ENCODE data around the gene DUS2. TPM values are rescaled to one million over a fixed set of nuclear protein-coding genes. Genes with fewer than 3 reads are reported as not detected.
"Not testable (repeated sequence)": the region's sequence is repeated elsewhere in the genome, so short reads cannot be mapped to it uniquely, and the experiment has no call there.

DUS2 gene
- total and polyA plus RNA-seq, 2 donors, result 11.1 to 12.2 TPM

DNA sequence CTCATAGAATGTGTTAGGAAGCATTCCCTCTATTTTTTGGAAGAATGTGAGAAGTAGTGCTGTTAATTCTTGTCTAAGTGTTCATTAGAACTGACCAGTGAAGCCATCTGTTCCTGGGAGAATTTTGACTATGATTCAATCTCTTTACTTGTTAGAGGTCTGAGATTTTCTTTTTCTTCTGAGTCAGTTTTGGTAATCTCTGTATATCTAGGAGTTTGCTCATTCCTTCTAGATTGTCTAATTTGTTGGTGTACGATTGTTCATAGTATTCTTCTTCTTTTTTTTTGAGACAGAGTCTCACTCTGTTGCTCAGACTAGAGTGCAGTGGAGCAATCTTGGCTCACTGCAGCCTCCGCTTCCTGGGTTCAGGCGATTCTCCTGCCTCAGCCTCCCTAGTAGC lies 82.5 kb downstream of the DUS2 start:
- no peak overlapping the region for H3K4me3 ChIP-seq (ENCODE audit: low read length in 2 of 2)
- no peak overlapping the region for H3K27ac ChIP-seq (ENCODE audit: low read depth in 1 of 2, low read length in 1 of 2)
- WGBS, result 95% methylated on average over 3 of the region's 3 CpGs
- peaks cover 0 to 10% of the 10 kb centered on the region in 2 donors for H3K36me3 ChIP-seq (ENCODE audit: control insufficient read depth in 2 of 2, insufficient read depth in 2 of 2, low read length in 1 of 2)
- no peak for DNase-seq (ENCODE audit: low read depth in 6 of 9, low spot score in 9 of 9)
- peaks cover 0 to 13% of the 10 kb centered on the region in 2 donors for H3K4me1 ChIP-seq (ENCODE audit: control insufficient read depth in 2 of 2, insufficient read depth in 2 of 2, low read length in 2 of 2)
- no peaks in the 10 kb centered on the region for H3K27me3 ChIP-seq (ENCODE audit: control insufficient read depth in 2 of 2, insufficient read depth in 1 of 2, low read length in 1 of 2)
- H3K9me3 ChIP-seq (ENCODE audit: control insufficient read depth in 2 of 2, insufficient read depth in 1 of 2, low read length in 1 of 2), result peaks cover 2 to 30% of the 10 kb centered on the region in 2 donors

DNA sequence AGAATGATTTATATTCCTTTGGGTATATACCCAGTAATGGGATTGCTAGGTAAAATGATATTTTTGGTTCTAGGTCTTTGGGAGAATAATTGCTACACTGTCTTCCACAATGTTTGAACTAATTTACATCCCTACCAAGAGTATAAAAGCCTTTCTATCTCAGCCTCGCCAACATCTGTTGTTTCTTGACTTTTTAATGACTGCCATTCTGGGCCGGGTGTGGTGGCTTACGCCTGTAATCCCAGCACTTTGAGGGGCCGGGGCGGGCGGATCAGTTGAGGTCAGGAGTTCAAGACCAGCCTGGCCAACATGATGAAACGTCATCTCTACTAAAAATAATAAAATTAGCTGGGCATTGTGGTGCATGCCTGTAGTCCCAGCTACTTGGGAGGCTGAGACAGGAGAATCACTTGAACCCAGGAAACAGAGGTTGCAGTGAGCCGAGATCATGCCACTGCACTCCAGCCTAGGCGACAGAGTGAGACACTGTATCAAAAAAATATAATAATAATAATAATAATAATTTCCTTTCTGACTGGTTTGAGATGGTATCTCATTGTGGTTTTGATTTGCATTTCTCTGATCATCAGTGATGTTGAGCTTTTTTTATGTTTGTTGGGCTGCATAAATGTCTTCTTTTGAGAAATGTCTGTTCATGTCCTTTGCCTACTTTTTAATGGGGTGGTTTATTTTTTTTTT lies 84.3 kb downstream of the DUS2 start:
- Histone ChIP-seq H3K9me3 (ENCODE audit: control insufficient read depth in 2 of 2, insufficient read depth in 1 of 2, low read length in 1 of 2) (peaks cover 2 to 30% of the 10 kb centered on the region in 2 donors), H3K4me1 (ENCODE audit: control insufficient read depth in 2 of 2, insufficient read depth in 2 of 2, low read length in 2 of 2) (peaks cover 3 to 11% of the 10 kb centered on the region in 2 donors)
- DNase-seq (ENCODE audit: low read depth in 6 of 9, low spot score in 9 of 9); H3K36me3 ChIP-seq (ENCODE audit: control insufficient read depth in 2 of 2, insufficient read depth in 2 of 2, low read length in 1 of 2); H3K27me3 ChIP-seq (ENCODE audit: control insufficient read depth in 2 of 2, insufficient read depth in 1 of 2, low read length in 1 of 2); H3K4me3 ChIP-seq (ENCODE audit: low read length in 2 of 2); H3K27ac ChIP-seq (ENCODE audit: low read depth in 1 of 2, low read length in 1 of 2): not testable (repeated sequence)
- 95% methylated on average over 9 of the region's 9 CpGs for WGBS

DNA sequence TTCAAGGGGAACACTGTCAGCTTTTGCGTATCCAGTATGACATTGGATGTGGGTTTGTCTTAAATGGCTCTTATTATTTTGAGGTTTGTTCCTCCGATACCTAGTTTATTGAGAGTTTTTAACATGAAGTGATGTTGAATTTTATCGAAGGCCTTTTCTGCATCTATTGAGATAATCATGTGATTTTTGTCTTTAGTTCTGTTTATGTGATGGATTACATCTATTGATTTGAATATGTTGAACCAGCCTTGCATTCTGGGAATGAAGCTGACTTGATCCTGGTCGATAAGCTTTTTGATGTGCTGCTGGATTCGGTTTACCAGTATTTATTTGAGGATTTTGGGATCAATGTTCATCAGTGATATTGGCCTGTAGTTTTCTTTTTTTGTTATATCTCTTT lies 86.1 kb downstream of the DUS2 start:
- 98% methylated on average over 5 of the region's 5 CpGs for WGBS
- Histone ChIP-seq H3K4me1 (ENCODE audit: control insufficient read depth in 2 of 2, insufficient read depth in 2 of 2, low read length in 2 of 2) (peaks cover 19 to 25% of the 10 kb centered on the region in 2 donors), H3K36me3 (ENCODE audit: control insufficient read depth in 2 of 2, insufficient read depth in 2 of 2, low read length in 1 of 2) (peaks cover 5 to 14% of the 10 kb centered on the region in 2 donors), H3K9me3 (ENCODE audit: control insufficient read depth in 2 of 2, insufficient read depth in 1 of 2, low read length in 1 of 2) (peaks cover 2 to 33% of the 10 kb centered on the region in 2 donors)
- not testable (repeated sequence) for H3K27ac ChIP-seq (ENCODE audit: low read depth in 1 of 2, low read length in 1 of 2); H3K4me3 ChIP-seq (ENCODE audit: low read length in 2 of 2); DNase-seq (ENCODE audit: low read depth in 6 of 9, low spot score in 9 of 9); H3K27me3 ChIP-seq (ENCODE audit: control insufficient read depth in 2 of 2, insufficient read depth in 1 of 2, low read length in 1 of 2)

DNA sequence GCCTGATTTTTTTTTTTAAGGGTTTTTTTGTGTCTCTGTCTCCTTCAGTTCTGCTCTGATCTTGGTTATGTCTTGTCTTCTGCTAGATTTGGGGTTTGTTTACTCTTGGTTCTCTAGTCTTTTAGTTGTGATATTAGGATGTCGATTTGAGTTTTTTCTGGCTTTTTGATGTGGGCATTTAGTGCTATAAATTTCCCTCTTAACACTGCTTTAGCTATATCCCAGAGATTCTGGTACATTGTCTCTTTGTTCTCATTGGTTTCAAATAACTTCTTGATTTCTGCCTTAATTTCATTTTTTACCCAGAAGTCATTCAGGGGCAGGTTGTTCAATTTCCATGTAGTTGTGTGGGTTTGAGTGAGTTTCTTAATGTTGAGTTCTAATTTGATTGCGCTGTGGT lies 87.5 kb downstream of the DUS2 start:
- DNase-seq (ENCODE audit: low read depth in 6 of 9, low spot score in 9 of 9); H3K27ac ChIP-seq (ENCODE audit: low read depth in 1 of 2, low read length in 1 of 2); H3K27me3 ChIP-seq (ENCODE audit: control insufficient read depth in 2 of 2, insufficient read depth in 1 of 2, low read length in 1 of 2); H3K4me3 ChIP-seq (ENCODE audit: low read length in 2 of 2): not testable (repeated sequence)
- peaks cover 5 to 14% of the 10 kb centered on the region in 2 donors for H3K36me3 ChIP-seq (ENCODE audit: control insufficient read depth in 2 of 2, insufficient read depth in 2 of 2, low read length in 1 of 2)
- H3K9me3 ChIP-seq (ENCODE audit: control insufficient read depth in 2 of 2, insufficient read depth in 1 of 2, low read length in 1 of 2), result peaks cover 2 to 24% of the 10 kb centered on the region in 2 donors
- 95% methylated on average over 2 of the region's 2 CpGs for WGBS
- H3K4me1 ChIP-seq (ENCODE audit: control insufficient read depth in 2 of 2, insufficient read depth in 2 of 2, low read length in 2 of 2), result peaks cover 20 to 24% of the 10 kb centered on the region in 2 donors

DNA sequence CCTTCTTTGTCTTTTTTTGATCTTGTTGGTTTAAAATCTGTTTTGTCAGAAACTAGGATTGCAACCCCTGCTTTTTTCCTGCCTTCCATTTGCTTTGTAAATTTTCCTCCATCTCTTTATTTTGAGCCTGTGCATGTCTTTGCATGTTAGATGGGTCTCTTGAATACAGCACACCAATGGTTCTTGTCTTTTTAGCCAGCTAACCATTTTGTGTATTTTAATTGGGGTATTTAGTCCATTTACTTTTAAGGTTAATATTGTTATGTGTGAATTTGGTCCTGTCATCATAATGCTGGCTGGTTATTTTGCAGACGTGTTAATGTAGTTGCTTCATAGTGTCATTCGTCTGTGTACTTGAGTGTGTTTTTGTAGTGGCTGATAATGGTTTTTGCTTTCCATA lies 88.3 kb downstream of the DUS2 start:
- Histone ChIP-seq H3K27me3 (ENCODE audit: control insufficient read depth in 2 of 2, insufficient read depth in 1 of 2, low read length in 1 of 2) (no peaks in the 10 kb centered on the region), H3K36me3 (ENCODE audit: control insufficient read depth in 2 of 2, insufficient read depth in 2 of 2, low read length in 1 of 2) (peaks cover 5 to 14% of the 10 kb centered on the region in 2 donors), H3K4me1 (ENCODE audit: control insufficient read depth in 2 of 2, insufficient read depth in 2 of 2, low read length in 2 of 2) (peaks cover 23 to 27% of the 10 kb centered on the region in 2 donors), H3K9me3 (ENCODE audit: control insufficient read depth in 2 of 2, insufficient read depth in 1 of 2, low read length in 1 of 2) (peaks cover 2 to 17% of the 10 kb centered on the region in 2 donors), H3K4me3 (ENCODE audit: low read length in 2 of 2) (no peak overlapping the region), H3K27ac (ENCODE audit: low read depth in 1 of 2, low read length in 1 of 2) (no peak overlapping the region)
- 95% methylated on average over 2 of the region's 2 CpGs for WGBS
- no peak for DNase-seq (ENCODE audit: low read depth in 6 of 9, low spot score in 9 of 9)

DNA sequence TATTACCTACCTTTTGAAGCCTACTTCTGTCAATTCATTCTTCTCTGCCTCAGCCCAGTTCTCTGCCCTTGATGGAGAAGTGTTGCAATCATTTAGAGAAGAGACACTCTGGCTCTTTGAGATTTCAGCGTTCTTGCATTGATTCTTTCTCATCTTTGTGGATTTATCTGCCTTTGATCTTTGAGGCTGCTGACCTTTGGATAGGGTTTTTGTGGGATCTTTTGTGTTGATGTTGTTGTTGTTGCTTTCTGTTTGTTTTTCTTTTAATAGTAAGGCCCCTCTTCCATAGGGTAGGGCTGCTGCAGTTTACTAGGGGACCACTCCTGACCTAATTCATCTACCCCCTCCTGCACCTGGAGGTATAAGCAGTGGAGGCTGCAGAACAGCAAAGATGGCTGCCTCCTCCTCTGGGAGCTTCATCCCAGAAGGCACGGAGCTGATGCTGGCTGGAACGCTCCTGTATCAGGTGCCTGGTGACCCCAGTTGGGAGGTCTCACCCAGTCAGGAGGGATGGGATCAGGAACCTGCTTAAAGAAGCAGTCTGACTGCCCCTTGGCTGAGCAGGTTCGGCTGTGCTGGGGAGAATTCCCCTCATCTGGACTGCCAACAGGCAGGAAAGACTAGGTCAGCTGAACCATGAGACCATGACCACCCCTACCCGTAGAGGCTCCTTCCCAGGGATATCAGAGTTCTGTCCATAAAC lies 90.1 kb downstream of the DUS2 start:
- peaks cover 5 to 25% of the 10 kb centered on the region in 2 donors for H3K36me3 ChIP-seq (ENCODE audit: control insufficient read depth in 2 of 2, insufficient read depth in 2 of 2, low read length in 1 of 2)
- no peak overlapping the region for H3K4me3 ChIP-seq (ENCODE audit: low read length in 2 of 2)
- no peaks in the 10 kb centered on the region for H3K27me3 ChIP-seq (ENCODE audit: control insufficient read depth in 2 of 2, insufficient read depth in 1 of 2, low read length in 1 of 2)
- peaks cover 2 to 12% of the 10 kb centered on the region in 2 donors for H3K9me3 ChIP-seq (ENCODE audit: control insufficient read depth in 2 of 2, insufficient read depth in 1 of 2, low read length in 1 of 2)
- H3K4me1 ChIP-seq (ENCODE audit: control insufficient read depth in 2 of 2, insufficient read depth in 2 of 2, low read length in 2 of 2), result peaks cover 34 to 38% of the 10 kb centered on the region in 2 donors
- no peak for DNase-seq (ENCODE audit: low read depth in 6 of 9, low spot score in 9 of 9)
- 89% methylated on average over 5 of the region's 5 CpGs for WGBS
- peak overlapping the region; percentile 53 to 74 for H3K27ac ChIP-seq (ENCODE audit: low read depth in 1 of 2, low read length in 1 of 2)

DNA sequence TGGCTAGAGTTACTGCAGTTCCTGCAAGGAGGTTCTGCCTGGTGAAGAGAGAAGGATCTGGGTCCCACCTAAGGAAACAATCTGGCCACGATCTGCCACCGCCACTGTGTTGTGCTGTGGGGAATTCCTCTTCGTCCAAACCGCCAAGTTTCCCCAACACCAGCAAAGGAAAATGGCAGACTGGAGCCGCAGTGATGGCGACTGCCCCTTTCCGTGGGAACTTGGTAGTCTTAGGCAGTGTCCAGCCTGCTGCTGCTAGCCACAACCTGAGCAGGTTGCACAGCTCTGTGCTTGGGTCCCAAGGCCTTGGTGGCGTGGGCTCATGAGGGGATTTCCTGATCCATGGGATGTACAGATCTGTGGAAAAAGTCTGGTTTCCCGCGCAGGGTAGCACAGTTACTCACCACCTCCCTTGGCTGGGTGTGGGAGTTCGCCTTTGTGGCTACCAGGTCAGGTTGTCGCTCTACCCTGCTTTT lies 90.7 kb downstream of the DUS2 start:
- Histone ChIP-seq H3K27me3 (ENCODE audit: control insufficient read depth in 2 of 2, insufficient read depth in 1 of 2, low read length in 1 of 2) (no peaks in the 10 kb centered on the region), H3K9me3 (ENCODE audit: control insufficient read depth in 2 of 2, insufficient read depth in 1 of 2, low read length in 1 of 2) (peaks cover 1 to 12% of the 10 kb centered on the region in 2 donors), H3K36me3 (ENCODE audit: control insufficient read depth in 2 of 2, insufficient read depth in 2 of 2, low read length in 1 of 2) (peaks cover 5 to 25% of the 10 kb centered on the region in 2 donors), H3K4me3 (ENCODE audit: low read length in 2 of 2) (no peak overlapping the region), H3K27ac (ENCODE audit: low read depth in 1 of 2, low read length in 1 of 2) (peak overlapping the region; percentile 68 to 74), H3K4me1 (ENCODE audit: control insufficient read depth in 2 of 2, insufficient read depth in 2 of 2, low read length in 2 of 2) (peaks cover 34 to 38% of the 10 kb centered on the region in 2 donors)
- DNase-seq (ENCODE audit: low read depth in 6 of 9, low spot score in 9 of 9), result no peak
- WGBS, result 97% methylated on average over 12 of the region's 12 CpGs

DNA sequence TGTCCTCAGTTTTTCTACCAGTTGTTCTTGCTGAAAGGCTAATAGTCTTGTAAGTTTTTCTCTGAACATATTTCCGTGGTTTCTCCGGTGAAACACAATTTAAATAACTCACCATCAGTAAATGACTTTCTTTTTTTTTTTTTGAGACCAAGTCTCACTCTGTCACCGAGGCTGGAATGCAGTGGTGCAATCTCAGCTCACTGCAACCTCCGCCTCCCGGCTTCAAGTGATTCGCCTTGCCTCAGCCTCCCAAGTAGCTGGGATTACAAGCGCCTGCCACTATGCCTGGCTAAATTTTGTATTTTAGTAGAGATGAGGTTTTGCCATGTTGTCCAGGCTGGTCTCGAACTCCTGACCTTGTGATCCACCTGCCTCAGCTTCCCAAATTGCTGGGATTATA lies 91.9 kb downstream of the DUS2 start:
- not testable (repeated sequence) for H3K27ac ChIP-seq (ENCODE audit: low read depth in 1 of 2, low read length in 1 of 2)
- WGBS, result 96% methylated on average over 8 of the region's 8 CpGs

DNA sequence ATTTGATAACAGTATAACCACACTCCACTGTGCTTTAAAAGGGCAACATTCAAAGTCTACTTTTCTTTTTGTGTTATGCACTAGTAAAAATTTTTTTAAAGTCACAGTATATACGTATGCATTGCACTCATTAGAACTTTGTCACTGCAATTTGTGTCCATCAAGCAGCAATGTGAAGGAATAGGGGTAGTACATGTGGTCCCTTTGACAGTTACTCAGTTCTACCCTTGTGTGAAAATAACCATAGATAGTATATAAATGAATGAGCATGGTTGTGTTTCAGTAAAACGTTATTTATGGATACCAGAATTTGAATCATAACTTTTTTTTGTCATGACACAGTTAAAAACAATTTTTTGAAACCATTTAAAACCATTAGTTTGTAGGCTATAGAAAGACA lies 92.8 kb downstream of the DUS2 start:
- Histone ChIP-seq H3K27me3 (ENCODE audit: control insufficient read depth in 2 of 2, insufficient read depth in 1 of 2, low read length in 1 of 2) (no peaks in the 10 kb centered on the region), H3K4me3 (ENCODE audit: low read length in 2 of 2) (no peak overlapping the region), H3K27ac (ENCODE audit: low read depth in 1 of 2, low read length in 1 of 2) (no peak overlapping the region), H3K4me1 (ENCODE audit: control insufficient read depth in 2 of 2, insufficient read depth in 2 of 2, low read length in 2 of 2) (peaks cover 38 to 50% of the 10 kb centered on the region in 2 donors), H3K36me3 (ENCODE audit: control insufficient read depth in 2 of 2, insufficient read depth in 2 of 2, low read length in 1 of 2) (peaks cover 5 to 22% of the 10 kb centered on the region in 2 donors), H3K9me3 (ENCODE audit: control insufficient read depth in 2 of 2, insufficient read depth in 1 of 2, low read length in 1 of 2) (peaks cover 0 to 3% of the 10 kb centered on the region in 2 donors)
- WGBS, result 79% methylated on average over 2 of the region's 2 CpGs
- no peak for DNase-seq (ENCODE audit: low read depth in 6 of 9, low spot score in 9 of 9)

More for the DNA sequence above, 91.9 kb downstream of the DUS2 start:
- not testable (repeated sequence) for H3K27me3 ChIP-seq (ENCODE audit: control insufficient read depth in 2 of 2, insufficient read depth in 1 of 2, low read length in 1 of 2); DNase-seq (ENCODE audit: low read depth in 6 of 9, low spot score in 9 of 9); H3K9me3 ChIP-seq (ENCODE audit: control insufficient read depth in 2 of 2, insufficient read depth in 1 of 2, low read length in 1 of 2); H3K4me3 ChIP-seq (ENCODE audit: low read length in 2 of 2)
- Histone ChIP-seq H3K4me1 (ENCODE audit: control insufficient read depth in 2 of 2, insufficient read depth in 2 of 2, low read length in 2 of 2) (peaks cover 38 to 43% of the 10 kb centered on the region in 2 donors), H3K36me3 (ENCODE audit: control insufficient read depth in 2 of 2, insufficient read depth in 2 of 2, low read length in 1 of 2) (peaks cover 5 to 22% of the 10 kb centered on the region in 2 donors)
